SU-DHL-6 (cell line): ENCODE results near the gene ITGA6.

ENCODE experiments used
- EZH2phosphoT487 ChIP-seq: fragments of 200-600 bp; sonication (generic), shearing (Covaris generic); conservative IDR thresholded peaks from 2 replicates; pipeline ENCODE4 v1.6.1; 2018; ENCODE audit warnings: mild to moderate bottlenecking, antibody characterized with exemption, low read length, moderate library complexity, mixed read lengths
- TF ChIP-seq, protein P1 (sequence below): fragments of 200-600 bp; sonication (generic); IDR thresholded peaks from one replicate; pipeline ENCODE4 v1.5.1; 2017; ENCODE audit warnings: antibody characterized with exemption, mild to moderate bottlenecking, low read length, moderate library complexity; ENCODE audit not compliant: insufficient read depth, poor library complexity, severe bottlenecking

DNA sequence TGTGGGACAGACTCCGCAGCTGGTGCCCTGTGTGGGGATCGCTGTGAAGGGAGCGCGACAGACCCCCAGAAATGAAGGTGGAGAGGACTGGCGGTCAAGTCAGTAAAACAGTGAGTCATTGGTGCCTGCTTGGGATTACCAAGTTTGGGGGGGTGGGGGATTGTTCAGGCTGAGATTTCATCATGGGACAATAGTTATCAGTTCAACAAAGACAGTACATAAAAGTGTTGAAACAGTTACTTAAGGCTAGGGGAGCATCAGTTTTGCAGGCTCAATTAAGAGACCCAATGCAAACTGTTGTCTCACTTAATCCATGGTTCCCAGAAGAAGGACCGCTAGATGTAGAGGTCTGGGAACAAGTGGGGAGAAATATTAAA is 86.1 kb downstream of the ITGA6 start:
- TF ChIP-seq, protein P1, sequence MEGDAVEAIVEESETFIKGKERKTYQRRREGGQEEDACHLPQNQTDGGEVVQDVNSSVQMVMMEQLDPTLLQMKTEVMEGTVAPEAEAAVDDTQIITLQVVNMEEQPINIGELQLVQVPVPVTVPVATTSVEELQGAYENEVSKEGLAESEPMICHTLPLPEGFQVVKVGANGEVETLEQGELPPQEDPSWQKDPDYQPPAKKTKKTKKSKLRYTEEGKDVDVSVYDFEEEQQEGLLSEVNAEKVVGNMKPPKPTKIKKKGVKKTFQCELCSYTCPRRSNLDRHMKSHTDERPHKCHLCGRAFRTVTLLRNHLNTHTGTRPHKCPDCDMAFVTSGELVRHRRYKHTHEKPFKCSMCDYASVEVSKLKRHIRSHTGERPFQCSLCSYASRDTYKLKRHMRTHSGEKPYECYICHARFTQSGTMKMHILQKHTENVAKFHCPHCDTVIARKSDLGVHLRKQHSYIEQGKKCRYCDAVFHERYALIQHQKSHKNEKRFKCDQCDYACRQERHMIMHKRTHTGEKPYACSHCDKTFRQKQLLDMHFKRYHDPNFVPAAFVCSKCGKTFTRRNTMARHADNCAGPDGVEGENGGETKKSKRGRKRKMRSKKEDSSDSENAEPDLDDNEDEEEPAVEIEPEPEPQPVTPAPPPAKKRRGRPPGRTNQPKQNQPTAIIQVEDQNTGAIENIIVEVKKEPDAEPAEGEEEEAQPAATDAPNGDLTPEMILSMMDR, result no peak
- TF ChIP-seq EZH2phosphoT487, result no peak
